Ascending aorta (tissue), 2 donors: Measurements from ENCODE around the gene MLLT10. TPM values are rescaled to one million over a fixed set of nuclear protein-coding genes. Genes with fewer than 3 reads are reported as not detected.

Experiments used
- DNase-seq, 2 donors: peaks; one replicate each; pipeline ENCODE4 v3.0.0-alpha.2; 2019; ENCODE audit warnings: low spot score in 2 of 2
- H3K27ac ChIP-seq, 2 donors: fragments of 200-600 bp; sonication (generic); one replicate each; pipeline ENCODE4 v1.5.1; 2016 to 2017; ENCODE audit warnings: mild to moderate bottlenecking in 1 of 2
- H3K27me3 ChIP-seq: fragments of 200-600 bp; sonication (generic); one replicate; pipeline ENCODE4 v1.5.1; 2017
- H3K36me3 ChIP-seq, 2 donors: fragments of 200-600 bp; sonication (generic); one replicate each; pipeline ENCODE4 v1.5.1; 2016
- H3K4me1 ChIP-seq, 2 donors: fragments of 200-600 bp; sonication (generic); one replicate each; pipeline ENCODE4 v1.5.1; 2016 to 2017; ENCODE audit warnings: mild to moderate bottlenecking in 1 of 2
- H3K4me3 ChIP-seq, 2 donors: fragments of 200-600 bp; sonication (generic); one replicate each; pipeline ENCODE4 v1.5.1; 2016 to 2017; ENCODE audit warnings: mild to moderate bottlenecking in 1 of 2
- H3K9me3 ChIP-seq, 2 donors: fragments of 200-600 bp; sonication (generic); one replicate each; pipeline ENCODE4 v1.5.1; 2016
- intact Hi-C: fragments of 100-400 bp; cut with DNase I; formaldehyde crosslinking; loops from one replicate; pipeline ENCODE4 v1.15.1; 2023
- total RNA-seq: library from RNA; depleted of rRNA; stranded (reverse); fragments of >200 nt; gene quantifications from one replicate; pipeline ENCODE4 v1.1.0, GENCODE V29; 2016
- TF ChIP-seq, protein P1 (sequence below), 3 experiments: fragments of 200-600 bp in 2 of 3; fragments of 450-650 bp in 1 of 3; sonication (generic) in 2 of 3; IDR thresholded peaks; one replicate each; pipeline ENCODE4 v1.5.1; 2016 to 2019; ENCODE audit warnings: antibody characterized with exemption in 3 of 3, mild to moderate bottlenecking in 1 of 3, moderate library complexity in 1 of 3

The MLLT10 gene
- total RNA-seq, 1 donor from 2014 or later = 16.3 TPM

DNA sequence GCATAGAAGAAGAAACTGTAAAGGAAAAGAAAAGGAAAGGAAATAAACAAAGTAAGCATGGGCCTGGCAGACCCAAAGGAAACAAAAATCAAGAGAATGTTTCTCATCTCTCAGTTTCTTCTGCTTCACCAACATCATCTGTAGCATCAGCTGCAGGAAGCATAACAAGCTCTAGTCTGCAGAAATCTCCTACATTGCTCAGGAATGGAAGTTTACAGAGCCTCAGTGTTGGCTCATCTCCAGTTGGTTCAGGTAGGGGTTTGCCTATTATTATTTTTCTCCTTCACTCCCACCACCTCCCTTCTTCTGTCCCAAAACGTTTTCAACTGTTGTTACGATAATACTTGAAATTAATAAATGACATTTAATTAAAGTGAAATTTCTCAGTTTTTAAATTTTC, 139.6 kb downstream of the MLLT10 start:
- H3K9me3 ChIP-seq = no peaks in the 10 kb centered on the region
- no peak overlapping the region for H3K4me3 ChIP-seq
- peaks cover 0 to 4% of the 10 kb centered on the region in 2 donors for H3K36me3 ChIP-seq
- TF ChIP-seq, protein P1, sequence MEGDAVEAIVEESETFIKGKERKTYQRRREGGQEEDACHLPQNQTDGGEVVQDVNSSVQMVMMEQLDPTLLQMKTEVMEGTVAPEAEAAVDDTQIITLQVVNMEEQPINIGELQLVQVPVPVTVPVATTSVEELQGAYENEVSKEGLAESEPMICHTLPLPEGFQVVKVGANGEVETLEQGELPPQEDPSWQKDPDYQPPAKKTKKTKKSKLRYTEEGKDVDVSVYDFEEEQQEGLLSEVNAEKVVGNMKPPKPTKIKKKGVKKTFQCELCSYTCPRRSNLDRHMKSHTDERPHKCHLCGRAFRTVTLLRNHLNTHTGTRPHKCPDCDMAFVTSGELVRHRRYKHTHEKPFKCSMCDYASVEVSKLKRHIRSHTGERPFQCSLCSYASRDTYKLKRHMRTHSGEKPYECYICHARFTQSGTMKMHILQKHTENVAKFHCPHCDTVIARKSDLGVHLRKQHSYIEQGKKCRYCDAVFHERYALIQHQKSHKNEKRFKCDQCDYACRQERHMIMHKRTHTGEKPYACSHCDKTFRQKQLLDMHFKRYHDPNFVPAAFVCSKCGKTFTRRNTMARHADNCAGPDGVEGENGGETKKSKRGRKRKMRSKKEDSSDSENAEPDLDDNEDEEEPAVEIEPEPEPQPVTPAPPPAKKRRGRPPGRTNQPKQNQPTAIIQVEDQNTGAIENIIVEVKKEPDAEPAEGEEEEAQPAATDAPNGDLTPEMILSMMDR (IDR thresholded peaks at IDR 0.05) = no peak
- H3K27me3 ChIP-seq = no peaks in the 10 kb centered on the region
- no peak for DNase-seq
- no peaks in the 10 kb centered on the region for H3K4me1 ChIP-seq
- intact Hi-C loops = no loop called here
- H3K27ac ChIP-seq = no peak overlapping the region

DNA sequence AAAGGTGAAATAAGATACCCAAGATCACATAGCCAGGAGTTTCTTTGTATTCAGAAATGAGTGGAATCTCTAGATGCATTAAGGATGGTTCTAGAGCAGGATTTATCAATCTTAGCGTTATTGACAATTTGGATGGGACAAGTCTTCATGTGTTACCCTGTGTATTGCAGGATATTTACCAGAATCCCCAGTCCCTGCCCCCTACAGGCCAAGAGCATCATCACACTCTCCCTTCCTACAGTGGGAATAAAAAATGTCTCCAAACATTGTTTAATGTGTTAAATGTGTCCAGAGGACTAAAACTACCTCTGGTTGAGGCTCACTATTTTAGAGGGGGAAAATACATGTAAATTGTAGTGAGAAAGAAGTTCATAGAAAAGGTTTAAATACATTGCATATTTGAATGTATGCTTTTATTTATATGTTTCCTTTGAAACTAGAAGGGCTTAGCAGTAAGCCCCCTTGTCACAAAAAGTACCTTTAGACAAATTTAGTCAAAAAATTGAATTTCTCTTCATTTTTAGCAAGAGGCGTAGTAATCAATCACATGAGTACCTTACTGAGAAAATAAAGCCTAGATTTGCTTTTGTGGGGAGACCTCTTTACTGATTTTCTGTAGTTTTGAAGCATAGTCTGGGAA, 141.2 kb downstream of the MLLT10 start:
- Histone ChIP-seq H3K36me3 (peaks cover 0 to 4% of the 10 kb centered on the region in 2 donors), H3K9me3 (no peaks in the 10 kb centered on the region), H3K27me3 (no peaks in the 10 kb centered on the region), H3K27ac (no peak overlapping the region), H3K4me1 (no peaks in the 10 kb centered on the region), H3K4me3 (no peak overlapping the region)
- intact Hi-C loops = no loop called here
- TF ChIP-seq, protein P1 (IDR thresholded peaks at IDR 0.05) = peak; percentile 14 to 54 (median 45)
- DNase-seq = peak in 1 of 2 donors; percentile 66

DNA sequence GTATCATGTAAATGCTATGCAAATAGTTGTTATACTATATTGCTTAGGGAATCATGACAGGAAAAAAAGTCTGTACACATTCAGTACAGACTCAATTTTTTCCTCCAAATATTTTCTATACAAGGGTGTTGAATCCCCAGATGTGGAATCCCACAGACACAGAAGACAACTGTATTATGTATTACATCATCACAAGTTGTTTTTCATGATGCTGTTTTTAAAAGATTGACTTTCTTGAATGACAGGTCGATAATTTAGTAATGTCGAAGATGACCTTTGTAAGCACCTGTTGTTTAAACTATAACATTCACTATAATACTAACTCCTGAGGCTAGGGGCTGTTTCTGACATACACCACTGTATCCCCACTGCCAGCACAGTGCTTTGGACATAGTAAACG, 143.5 kb downstream of the MLLT10 start:
- DNase-seq = no peak
- Histone ChIP-seq H3K27ac (no peak overlapping the region), H3K4me1 (no peaks in the 10 kb centered on the region), H3K36me3 (no peaks in the 10 kb centered on the region), H3K4me3 (no peak overlapping the region), H3K27me3 (no peaks in the 10 kb centered on the region), H3K9me3 (no peaks in the 10 kb centered on the region)
- intact Hi-C loops = no loop called here
- TF ChIP-seq, protein P1 (IDR thresholded peaks at IDR 0.05) = no peak

DNA sequence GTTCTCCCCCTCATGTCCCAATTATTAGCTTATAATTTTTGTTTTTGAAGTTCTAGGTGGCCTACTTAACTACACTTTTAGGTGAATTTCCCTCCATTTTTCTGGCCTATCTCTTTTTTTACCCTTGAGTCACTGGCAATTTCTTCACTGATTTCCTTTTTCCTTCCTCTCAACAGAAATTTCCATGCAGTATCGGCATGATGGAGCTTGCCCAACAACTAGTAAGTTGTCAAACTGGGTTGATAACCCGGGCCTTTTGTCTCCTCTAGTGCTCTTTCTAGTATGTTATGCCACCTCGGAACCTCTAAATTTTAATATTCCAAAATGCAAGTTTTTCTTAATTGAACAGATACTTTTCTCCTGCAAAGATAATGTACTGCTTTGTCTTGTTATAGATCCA, 147.1 kb downstream of the MLLT10 start:
- no peak for DNase-seq
- Histone ChIP-seq H3K27me3 (no peaks in the 10 kb centered on the region), H3K36me3 (peaks cover 0 to 4% of the 10 kb centered on the region in 2 donors), H3K4me1 (no peaks in the 10 kb centered on the region), H3K9me3 (no peaks in the 10 kb centered on the region), H3K4me3 (no peak overlapping the region), H3K27ac (no peak overlapping the region)
- TF ChIP-seq, protein P1 (IDR thresholded peaks at IDR 0.05) = no peak
- intact Hi-C loops = no loop called here

DNA sequence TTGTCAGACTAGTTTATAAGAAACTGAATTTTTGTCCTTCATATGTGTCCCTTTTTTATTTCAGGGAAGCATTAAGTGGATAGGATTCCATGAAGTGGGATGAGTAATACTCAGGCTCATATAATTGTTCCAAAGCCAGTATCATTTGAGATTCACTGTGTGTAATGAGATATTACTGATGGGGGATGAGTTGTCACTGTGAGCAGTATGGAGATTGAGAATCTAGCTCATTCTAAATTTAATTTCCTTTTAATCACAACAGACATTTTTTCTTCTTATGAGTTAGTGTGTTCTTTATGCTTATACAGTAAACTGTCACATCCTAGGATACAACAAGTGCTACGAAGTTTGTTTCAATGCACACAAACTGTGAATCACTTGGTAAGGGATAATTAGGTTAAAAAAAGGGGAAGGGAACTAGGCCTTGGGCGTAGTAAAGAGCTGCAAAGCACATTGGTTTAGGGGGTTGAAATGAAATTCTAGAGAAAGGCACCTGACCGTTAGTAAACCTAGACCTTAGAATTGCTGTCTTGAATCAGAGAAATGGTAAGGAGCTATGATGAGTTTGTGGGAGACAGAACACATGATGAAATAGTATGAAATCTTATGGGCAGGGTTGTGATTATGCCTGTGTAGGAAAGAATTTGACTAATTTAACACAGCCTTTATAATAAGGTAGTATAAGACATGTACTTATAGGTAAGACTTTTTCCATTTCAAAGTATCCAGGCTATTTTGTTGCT, 153.4 kb downstream of the MLLT10 start:
- Histone ChIP-seq H3K27me3 (no peaks in the 10 kb centered on the region), H3K36me3 (peaks cover 0 to 4% of the 10 kb centered on the region in 2 donors), H3K4me1 (no peaks in the 10 kb centered on the region), H3K4me3 (no peak overlapping the region), H3K9me3 (no peaks in the 10 kb centered on the region), H3K27ac (no peak overlapping the region)
- TF ChIP-seq, protein P1 (IDR thresholded peaks at IDR 0.05) = no peak
- DNase-seq = no peak
- intact Hi-C loops = no loop called here
